GM12878 (cell line): Measurements from ENCODE around the gene ROR2. TPM values are rescaled to one million over a fixed set of nuclear protein-coding genes. Genes with fewer than 3 reads are reported as not detected.

Experiments
- BHLHE40 ChIP-seq, 2 experiments: fragments of 450-650 bp in 1 of 2; IDR thresholded peaks; 2 replicates each; pipeline ENCODE4 v1.6.1; 2011 to 2017; ENCODE audit warnings: low read depth in 2 of 2, borderline replicate concordance in 1 of 2, improper control_type of control experiment in 1 of 2, low read length in 1 of 2, mild to moderate bottlenecking in 1 of 2
- GABPA ChIP-seq: IDR thresholded peaks from 2 replicates; pipeline ENCODE4 v1.6.1; 2014; ENCODE audit warnings: antibody characterized with exemption, low read depth, mild to moderate bottlenecking, inconsistent platforms
- MAX ChIP-seq: IDR thresholded peaks from 2 replicates; pipeline ENCODE4 v1.6.1; 2012; ENCODE audit warnings: low read depth, low read length, improper control_type of control experiment
- MTA2 ChIP-seq: fragments of 450-650 bp; IDR thresholded peaks from 2 replicates; pipeline ENCODE4 v1.6.1; 2016; ENCODE audit warnings: low read depth, mild to moderate bottlenecking, moderate library complexity
- MYB ChIP-seq: fragments of 150-350 bp; IDR thresholded peaks from 2 replicates; pipeline ENCODE4 v1.6.1; 2014; ENCODE audit warnings: mild to moderate bottlenecking, low read depth, low read length, borderline replicate concordance
- NR2F1 ChIP-seq: fragments of 450-650 bp; conservative IDR thresholded peaks from 2 replicates; pipeline ENCODE4 v1.6.1; 2017; ENCODE audit warnings: mild to moderate bottlenecking
- PKNOX1 ChIP-seq: fragments of 450-650 bp; IDR thresholded peaks from 2 replicates; pipeline ENCODE4 v1.6.1; 2016; ENCODE audit warnings: mild to moderate bottlenecking
- POLR2AphosphoS2 ChIP-seq: IDR thresholded peaks from 2 replicates; pipeline ENCODE4 v1.6.1; 2011; ENCODE audit warnings: low read depth, mild to moderate bottlenecking, low read length, improper control_type of control experiment, moderate library complexity
- RB1 ChIP-seq: fragments of 450-650 bp; formaldehyde crosslinking; IDR thresholded peaks from 2 replicates; pipeline ENCODE4 v1.6.1; 2017; ENCODE audit warnings: mild to moderate bottlenecking, borderline replicate concordance
- RFX5 ChIP-seq: IDR thresholded peaks from 2 replicates; pipeline ENCODE4 v1.6.1; 2011; ENCODE audit warnings: low read depth, low read length, improper control_type of control experiment
- SKIL ChIP-seq: fragments of 450-650 bp; IDR thresholded peaks from 2 replicates; pipeline ENCODE4 v1.6.1; 2017; ENCODE audit warnings: mild to moderate bottlenecking, low read depth, inconsistent platforms; ENCODE audit not compliant: poor library complexity, severe bottlenecking
- SMAD5 ChIP-seq: IDR thresholded peaks from 2 replicates; pipeline ENCODE4 v1.6.1; 2016; ENCODE audit warnings: antibody characterized with exemption, low read depth
- SUZ12 ChIP-seq: fragments of 200-600 bp; sonication (generic); IDR thresholded peaks from one replicate; pipeline ENCODE4 v1.6.1; 2018; ENCODE audit warnings: antibody characterized with exemption, mild to moderate bottlenecking; ENCODE audit not compliant: unreplicated experiment
- ZBTB40 ChIP-seq: fragments of 450-650 bp; IDR thresholded peaks from 2 replicates; pipeline ENCODE4 v1.6.1; 2016; ENCODE audit warnings: mild to moderate bottlenecking, moderate library complexity, borderline replicate concordance
- polyA plus RNA-seq, 11 experiments: library from polyadenylated mRNA; depleted of rRNA in 4 of 11; unstranded in 6 of 11; stranded (reverse) in 5 of 11; fragments of >200 nt; fragmentation: Nextera tagmentation in 4 of 11; fragmentation: Illumina TruSeq in 1 of 11; extraction: Ambion mirVana in 4 of 11; extraction: Trizol in 1 of 11; gene quantifications; 1 replicate in 1 of 11; 2 replicates in 10 of 11; pipeline versions ENCODE4 v1.2.1 to v1.2.3, GENCODE V29; 2011 to 2016; ENCODE audit warnings: inconsistent platforms in 2 of 11, missing spikeins in 2 of 11, low read depth in 1 of 11
- total RNA-seq, 4 experiments: library from RNA; depleted of rRNA in 3 of 4; stranded (reverse); fragments of >200 nt in 3 of 4; fragmentation: Illumina TruSeq in 1 of 4; extraction: Trizol in 1 of 4; gene quantifications; 2 replicates each; pipeline versions ENCODE4 v1.2.1 to v1.2.3, GENCODE V29; 2013 to 2021

ROR2 gene
- total and polyA plus RNA-seq, 10 of the 15 experiments (the other 5 are each of a cell fraction or from before 2014, with no cell fraction given): 0.03 to 0.05 TPM; not detected in 8

GRCh38 chr9:91899594-91899993 lies 50.4 kb downstream of the ROR2 start (continued):
- TF ChIP-seq MAX: no peak
- TF ChIP-seq SKIL: no peak
- TF ChIP-seq POLR2AphosphoS2: no peak
- TF ChIP-seq GABPA: no peak
- no peak for TF ChIP-seq SMAD5
- no peak for TF ChIP-seq MTA2
- no peak for TF ChIP-seq NR2F1
- TF ChIP-seq BHLHE40 (IDR thresholded peaks at IDR 0.05; ENCODE audit: borderline replicate concordance in 1 of 2, low read depth in 2 of 2, low read length in 1 of 2): no peak
- TF ChIP-seq MYB: no peak
- TF ChIP-seq SUZ12: no peak
- no peak for TF ChIP-seq ZBTB40
- no peak for TF ChIP-seq RFX5
- TF ChIP-seq PKNOX1: no peak
- TF ChIP-seq RB1: no peak
- TF ChIP-seq, all 136 proteins: peak for 0
